Measurements from ENCODE around the gene RGS9.

The RGS9 gene

GRCh38 chr17:65143889-65144604, 6.9 kb downstream of the RGS9 start:
- Histone ChIP-seq H3F3A (ENCODE audit: insufficient read depth, low read length) (peaks cover 4% of the 10 kb centered on the region), H3K9me3 (replicated peaks; ENCODE audit: insufficient read depth, low read length) (no peaks in the 10 kb centered on the region), H4K20me1 (ENCODE audit: insufficient read depth, low read length) (no peaks in the 10 kb centered on the region), H3K9me2 (replicated peaks; ENCODE audit: insufficient read depth, low read length) (no peaks in the 10 kb centered on the region), H3K4me2 (ENCODE audit: low read depth, low read length) (no peak overlapping the region), H3K9ac (ENCODE audit: low read length) (no peak overlapping the region), H3K27me3 (replicated peaks; ENCODE audit: insufficient read depth, low read length) (no peaks in the 10 kb centered on the region), H3K79me2 (ENCODE audit: low read length) (no peaks in the 10 kb centered on the region), H2AFZ (ENCODE audit: low read length) (no peak overlapping the region), H3K36me3 (replicated peaks; ENCODE audit: insufficient read depth, low read length) (no peaks in the 10 kb centered on the region), H3K4me1 (ENCODE audit: low read length) (peaks cover 12% of the 10 kb centered on the region), H3K4me3 (ENCODE audit: low read length) (no peak overlapping the region), H3K27ac (ENCODE audit: low read length) (no peak overlapping the region)
- TF ChIP-seq CTCF (IDR thresholded peaks at IDR 0.05; ENCODE audit: low read length), result no peak
- TF ChIP-seq EZH2 (optimal IDR thresholded peaks at IDR 0.05; ENCODE audit: low read depth, low read length), result no peak
- DNase-seq, result no peak

GRCh38 chr17:65145743-65146142, 8.6 kb downstream of the RGS9 start:
- Histone ChIP-seq H3K9me3 (replicated peaks; ENCODE audit: insufficient read depth, low read length) (no peaks in the 10 kb centered on the region), H3K9me2 (replicated peaks; ENCODE audit: insufficient read depth, low read length) (no peaks in the 10 kb centered on the region), H3K9ac (ENCODE audit: low read length) (no peak overlapping the region), H3F3A (ENCODE audit: insufficient read depth, low read length) (peaks cover 4% of the 10 kb centered on the region), H3K4me3 (ENCODE audit: low read length) (no peak overlapping the region), H3K79me2 (ENCODE audit: low read length) (no peaks in the 10 kb centered on the region), H3K36me3 (replicated peaks; ENCODE audit: insufficient read depth, low read length) (no peaks in the 10 kb centered on the region), H3K27me3 (replicated peaks; ENCODE audit: insufficient read depth, low read length) (no peaks in the 10 kb centered on the region), H3K4me1 (ENCODE audit: low read length) (peaks cover 12% of the 10 kb centered on the region), H3K4me2 (ENCODE audit: low read depth, low read length) (no peak overlapping the region), H3K27ac (ENCODE audit: low read length) (no peak overlapping the region), H2AFZ (ENCODE audit: low read length) (no peak overlapping the region), H4K20me1 (ENCODE audit: insufficient read depth, low read length) (no peaks in the 10 kb centered on the region)
- DNase-seq, result no peak
- TF ChIP-seq CTCF (IDR thresholded peaks at IDR 0.05; ENCODE audit: low read length), result no peak
- no peak for TF ChIP-seq EZH2phosphoT487 (IDR thresholded peaks at IDR 0.05; ENCODE audit: low read length)
- no peak for TF ChIP-seq EZH2 (optimal IDR thresholded peaks at IDR 0.05; ENCODE audit: low read depth, low read length)

GRCh38 chr17:65147955-65148354, 10.8 kb downstream of the RGS9 start:
- Histone ChIP-seq H4K20me1 (ENCODE audit: insufficient read depth, low read length) (no peaks in the 10 kb centered on the region), H2AFZ (ENCODE audit: low read length) (no peak overlapping the region), H3K27ac (ENCODE audit: low read length) (no peak overlapping the region), H3K79me2 (ENCODE audit: low read length) (no peaks in the 10 kb centered on the region), H3K9me2 (replicated peaks; ENCODE audit: insufficient read depth, low read length) (no peaks in the 10 kb centered on the region), H3K4me3 (ENCODE audit: low read length) (no peak overlapping the region), H3K36me3 (replicated peaks; ENCODE audit: insufficient read depth, low read length) (no peaks in the 10 kb centered on the region), H3K4me1 (ENCODE audit: low read length) (peaks cover 3% of the 10 kb centered on the region), H3K9ac (ENCODE audit: low read length) (no peak overlapping the region), H3K27me3 (replicated peaks; ENCODE audit: insufficient read depth, low read length) (no peaks in the 10 kb centered on the region), H3F3A (ENCODE audit: insufficient read depth, low read length) (no peaks in the 10 kb centered on the region), H3K4me2 (ENCODE audit: low read depth, low read length) (no peak overlapping the region), H3K9me3 (replicated peaks; ENCODE audit: insufficient read depth, low read length) (no peaks in the 10 kb centered on the region)
- DNase-seq, result no peak
- TF ChIP-seq EZH2phosphoT487 (IDR thresholded peaks at IDR 0.05; ENCODE audit: low read length) (no peak), EZH2 (optimal IDR thresholded peaks at IDR 0.05; ENCODE audit: low read depth, low read length) (no peak), CTCF (IDR thresholded peaks at IDR 0.05; ENCODE audit: low read length) (no peak)

Data from MM.1S (cell line).